ENCODE measurements around the gene PRR5. TPM values are rescaled to one million over a fixed set of nuclear protein-coding genes. Genes with fewer than 3 reads are reported as not detected.
"Not testable (repeated sequence)": the region's sequence is repeated elsewhere in the genome, so short reads cannot be mapped to it uniquely, and the experiment has no call there.

The PRR5 gene
- 10 to 100 TPM; 49.0 to 85.6 (median 77.9) TPM for total RNA-seq
- 10 to 100 TPM; 31.3 to 83.1 (median 57.5) TPM for polyA plus RNA-seq
- long read RNA-seq, donor 1, transcript PRR5-216 (9 exons, 1,843 nt): major isoform, 5 of 15 reads
- long read RNA-seq, donor 1, partial matches to known transcripts: 0 of 15 reads
- long read RNA-seq, donor 1, other reads (novel, unspliced or antisense): 0 of 15 reads
- long read RNA-seq, donor 2, transcript PRR5-202 (8 exons, 1,878 nt): major isoform, 6 of 19 reads
- long read RNA-seq, donor 2, partial matches to known transcripts: 0 of 19 reads
- long read RNA-seq, donor 2, other reads (novel, unspliced or antisense): 0 of 19 reads

GRCh38 chr22:44701824-44702478 is at the start of gene PRR5:
Gene PRR5 (plus strand): TSS chr22:44702204. CDS start chr22:44702475, 271 bp downstream.
- DNase-seq: peak; percentile 97

GRCh38 chr22:44652866-44653265 is 49.1 kb upstream of the PRR5 start:
- peaks cover 0 to 13% (median 4%) of the 10 kb centered on the region in 6 donors for H3K4me1 ChIP-seq
- H3K27ac ChIP-seq; H3K27me3 ChIP-seq (replicated peaks in 1 of 7); DNase-seq; H3K9me3 ChIP-seq; H3K36me3 ChIP-seq; H3K4me3 ChIP-seq; intact Hi-C loops (cut with DNase I; ENCODE audit: low total_unique reads): not testable (repeated sequence)
- WGBS, 5 donors: 63 to 78% (median 67%) methylated on average over 1 of the region's 1 CpG

More at GRCh38 chr22:44701824-44702478, at the start of gene PRR5:
- Histone ChIP-seq H3K4me1 (peaks cover 23 to 86% (median 67%) of the 10 kb centered on the region in 6 donors), H3K27ac (peak within 1 kb of the TSS; percentile 22 to 88 (median 78)), H3K4me3 (peak within 1 kb of the TSS; percentile 60 to 96 (median 89)), H3K9me3 (no peaks in the 10 kb centered on the region), H3K27me3 (replicated peaks in 1 of 7) (peaks cover 0 to 19% (median 0%) of the 10 kb centered on the region in 7 donors), H3K36me3 (peaks cover 0 to 13% (median 0%) of the 10 kb centered on the region in 6 donors)
- intact Hi-C loops (cut with DNase I; ENCODE audit: low total_unique reads): no loop called here
- 0 to 3% (median 1%) methylated on average over 6 to 87 of the region's 88 CpGs for WGBS, 5 donors
- peak; percentile 64 to 84 (median 78) for TF ChIP-seq POLR2AphosphoS5 (IDR thresholded peaks at IDR 0.05)
- no peak for TF ChIP-seq POLR2A (IDR thresholded peaks at IDR 0.05)

- Histone ChIP-seq H3K9me3 (peaks cover 0 to 2% (median 0%) of the 10 kb centered on the region in 8 donors), H3K27ac (peak overlapping the region in 4 of 8 donors; percentile 6 to 35 (median 26)), H3K4me1 (peaks cover 0 to 30% (median 14%) of the 10 kb centered on the region in 6 donors), H3K36me3 (no peaks in the 10 kb centered on the region), H3K4me3 (no peak overlapping the region), H3K27me3 (replicated peaks in 1 of 7) (no peaks in the 10 kb centered on the region)
- 21 to 33% (median 27%) methylated on average over 9 to 14 of the region's 14 CpGs for WGBS, 5 donors
- TF ChIP-seq POLR2A (IDR thresholded peaks at IDR 0.05) (no peak), CTCF (IDR thresholded peaks at IDR 0.05 in 8 of 11, conservative IDR thresholded peaks at IDR 0.05 in 3 of 11) (no peak), POLR2AphosphoS5 (IDR thresholded peaks at IDR 0.05) (peak in 1 of 3 donors; percentile 15)
- intact Hi-C loops (cut with DNase I; ENCODE audit: low total_unique reads): no loop called here
- DNase-seq: peak; percentile 74
These were observed 43.6 kb upstream of the PRR5 start for GRCh38 chr22:44658311-44658953.

- peak overlapping the region in 4 of 8 donors; percentile 6 to 35 (median 25) for H3K27ac ChIP-seq
- no peak for TF ChIP-seq POLR2AphosphoS5 (IDR thresholded peaks at IDR 0.05)
- no peak for TF ChIP-seq POLR2A (IDR thresholded peaks at IDR 0.05)
- TF ChIP-seq CTCF (IDR thresholded peaks at IDR 0.05 in 8 of 11, conservative IDR thresholded peaks at IDR 0.05 in 3 of 11): no peak
- H3K27me3 ChIP-seq (replicated peaks in 1 of 7): no peaks in the 10 kb centered on the region
- no peaks in the 10 kb centered on the region for H3K9me3 ChIP-seq
- H3K4me1 ChIP-seq: peaks cover 4 to 37% (median 21%) of the 10 kb centered on the region in 6 donors
- intact Hi-C loops (cut with DNase I; ENCODE audit: low total_unique reads): no loop called here
- WGBS, 5 donors: 46 to 96% (median 83%) methylated on average over 4 to 6 of the region's 6 CpGs
- H3K4me3 ChIP-seq: no peak overlapping the region
- no peak for DNase-seq
- H3K36me3 ChIP-seq: no peaks in the 10 kb centered on the region
These were observed 42.9 kb upstream of the PRR5 start for GRCh38 chr22:44659140-44659539.
